ENCODE results near the gene SV2B.

- TF ChIP-seq MYC (IDR thresholded peaks at IDR 0.05; ENCODE audit: borderline replicate concordance, low read length) (no peak), POLR2A (IDR thresholded peaks at IDR 0.05; ENCODE audit: low read length) (no peak), CTCF (IDR thresholded peaks at IDR 0.05) (no peak), RAD21 (conservative IDR thresholded peaks at IDR 0.05 in 1 of 2, IDR thresholded peaks at IDR 0.05 in 1 of 2) (no peak), EP300 (IDR thresholded peaks at IDR 0.05) (no peak)
Observed at GRCh38 chr15:91182101-91182500, 82.0 kb downstream of the SV2B start.
